ENCODE data around the gene AVPI1.
"Not testable (repeated sequence)": the region's sequence is repeated elsewhere in the genome, so short reads cannot be mapped to it uniquely, and the experiment has no call there.

The AVPI1 gene

GRCh38 chr10:97640174-97640867 is 46.7 kb downstream of the AVPI1 start, which contains the start of gene PI4K2A:
Gene PI4K2A, plus strand, starts transcription at chr10:97640671. Its CDS starts 72 bp downstream, at chr10:97640743.
- DNase-seq = peak; percentile 97 to 98

- not testable (repeated sequence) for DNase-seq
Measured at GRCh38 chr10:97639090-97639489, 48.0 kb downstream of the AVPI1 start.

- DNase-seq = no peak
Measured at GRCh38 chr10:97635577-97635976, 51.5 kb downstream of the AVPI1 start.

- DNase-seq = peak in 1 of 2 donors; percentile 9
Measured at GRCh38 chr10:97633921-97634320, 53.1 kb downstream of the AVPI1 start.

- peak; percentile 86 to 87 for DNase-seq
Measured at GRCh38 chr10:97632949-97633884, 53.8 kb downstream of the AVPI1 start, which contains the start of gene MORN4. Gene MORN4, minus strand, starts transcription at chr10:97633500. Its CDS starts 13,847 bp downstream, at chr10:97619653.

- DNase-seq = no peak
Measured at GRCh38 chr10:97631098-97631497, 55.9 kb downstream of the AVPI1 start.

- no peak for DNase-seq
Measured at GRCh38 chr10:97629289-97629688, 57.8 kb downstream of the AVPI1 start.

- DNase-seq = no peak
Measured at GRCh38 chr10:97628228-97628627, 58.8 kb downstream of the AVPI1 start.

- DNase-seq = no peak
Measured at GRCh38 chr10:97627731-97628130, 59.3 kb downstream of the AVPI1 start.
